Muscle of leg (tissue), 11 donors: ENCODE data around the gene UGT2B17. TPM values are rescaled to one million over a fixed set of nuclear protein-coding genes. Genes with fewer than 3 reads are reported as not detected.
"Not testable (repeated sequence)": the region's sequence is repeated elsewhere in the genome, so short reads cannot be mapped to it uniquely, and the experiment has no call there.

Experiments used
- DNase-seq: peaks from one replicate; pipeline ENCODE4 v3.0.0; 2013
- H3K27ac ChIP-seq: one replicate; pipeline ENCODE4 v1.5.1; 2013; ENCODE audit warnings: mild to moderate bottlenecking, low read length, control low read depth
- H3K27me3 ChIP-seq: one replicate; pipeline ENCODE4 v1.6.1; 2013; ENCODE audit warnings: low read length; ENCODE audit not compliant: control insufficient read depth, insufficient read depth
- H3K36me3 ChIP-seq: one replicate; pipeline ENCODE4 v1.6.1; 2013; ENCODE audit warnings: low read length; ENCODE audit not compliant: control insufficient read depth, insufficient read depth
- H3K4me1 ChIP-seq: one replicate; pipeline ENCODE4 v1.6.1; 2013; ENCODE audit warnings: low read length; ENCODE audit not compliant: control insufficient read depth, insufficient read depth
- H3K4me3 ChIP-seq: one replicate; pipeline ENCODE4 v1.5.1; 2013; ENCODE audit warnings: low read length, control low read depth
- H3K9me3 ChIP-seq: replicated peaks from 2 replicates; pipeline ENCODE4 v1.6.1; 2013; ENCODE audit warnings: low read depth, low read length; ENCODE audit not compliant: control insufficient read depth
- WGBS: methylation state at CpG from one replicate; pipeline ENCODE4 v1.1.5; 2013; ENCODE audit warnings: missing lambda C conversion rate; ENCODE audit not compliant: insufficient coverage; 5-methylcytosine and 5-hydroxymethylcytosine counted together
- polyA plus RNA-seq, 8 donors: library from polyadenylated mRNA; unstranded; fragments of 120-200 nt; gene quantifications; one replicate each; pipeline versions ENCODE4 v1.2.1 to v1.2.3, GENCODE V29; 2013; ENCODE audit warnings: inconsistent platforms in 1 of 8, low replicate concordance in 1 of 8; ENCODE audit not compliant: insufficient read length in 8 of 8, insufficient read depth in 1 of 8
- total RNA-seq: library from RNA; stranded (reverse); fragments of 120-200 nt; gene quantifications from one replicate; pipeline ENCODE4 v1.2.4, GENCODE V29; 2013

UGT2B17 gene
- total and polyA plus RNA-seq, 9 donors: 0.28 to 11.1 (median 2.7) TPM; not detected in 6

- Histone ChIP-seq H3K36me3 (no peaks in the 10 kb centered on the region), H3K9me3 (no peaks in the 10 kb centered on the region), H3K4me1 (no peaks in the 10 kb centered on the region), H3K27me3 (no peaks in the 10 kb centered on the region), H3K27ac (no peak overlapping the region), H3K4me3 (no peak overlapping the region)
- no peak for DNase-seq
- 88% methylated on average over 3 of the region's 4 CpGs for WGBS
Measured at GRCh38 chr4:68593112-68593511, 17.0 kb upstream of the UGT2B17 start.

- Histone ChIP-seq H3K27ac (no peak overlapping the region), H3K9me3 (no peaks in the 10 kb centered on the region), H3K4me1 (no peaks in the 10 kb centered on the region), H3K27me3 (no peaks in the 10 kb centered on the region), H3K36me3 (no peaks in the 10 kb centered on the region), H3K4me3 (no peak overlapping the region)
- no peak for DNase-seq
- no CpG with 5 or more reads among the region's 1 CpG for WGBS
Measured at GRCh38 chr4:68592673-68593072, 16.6 kb upstream of the UGT2B17 start.

- DNase-seq: no peak
- WGBS: no CpG with 5 or more reads among the region's 1 CpG
- H3K9me3 ChIP-seq: no peaks in the 10 kb centered on the region
- no peaks in the 10 kb centered on the region for H3K27me3 ChIP-seq
- no peak overlapping the region for H3K27ac ChIP-seq
- H3K4me1 ChIP-seq: no peaks in the 10 kb centered on the region
- no peak overlapping the region for H3K4me3 ChIP-seq
- H3K36me3 ChIP-seq: no peaks in the 10 kb centered on the region
Measured at GRCh38 chr4:68591204-68591603, 15.1 kb upstream of the UGT2B17 start.

- no peaks in the 10 kb centered on the region for H3K36me3 ChIP-seq
- H3K9me3 ChIP-seq: no peaks in the 10 kb centered on the region
- no peak overlapping the region for H3K4me3 ChIP-seq
- no peaks in the 10 kb centered on the region for H3K4me1 ChIP-seq
- DNase-seq: no peak
- H3K27ac ChIP-seq: no peak overlapping the region
- H3K27me3 ChIP-seq: no peaks in the 10 kb centered on the region
Measured at GRCh38 chr4:68589790-68590189, 13.7 kb upstream of the UGT2B17 start.

GRCh38 chr4:68582339-68582717, 6.2 kb upstream of the UGT2B17 start:
- 80% methylated on average over 1 of the region's 4 CpGs for WGBS
- no peaks in the 10 kb centered on the region for H3K9me3 ChIP-seq
- no peak for DNase-seq

GRCh38 chr4:68581383-68582338, 5.5 kb upstream of the UGT2B17 start:
- 78% methylated on average over 6 of the region's 6 CpGs for WGBS
- no peaks in the 10 kb centered on the region for H3K27me3 ChIP-seq

More at GRCh38 chr4:68582339-68582717, 6.2 kb upstream of the UGT2B17 start:
- H3K27me3 ChIP-seq: no peaks in the 10 kb centered on the region
- H3K27ac ChIP-seq: no peak overlapping the region
- H3K36me3 ChIP-seq: no peaks in the 10 kb centered on the region
- no peaks in the 10 kb centered on the region for H3K4me1 ChIP-seq
- no peak overlapping the region for H3K4me3 ChIP-seq

GRCh38 chr4:68577590-68577989, 1.5 kb upstream of the UGT2B17 start:
- 60% methylated on average over 1 of the region's 3 CpGs for WGBS

More at GRCh38 chr4:68581383-68582338, 5.5 kb upstream of the UGT2B17 start:
- H3K36me3 ChIP-seq: no peaks in the 10 kb centered on the region
- DNase-seq: no peak
- H3K9me3 ChIP-seq: no peaks in the 10 kb centered on the region
- H3K4me1 ChIP-seq: no peaks in the 10 kb centered on the region
- H3K4me3 ChIP-seq: no peak overlapping the region
- H3K27ac ChIP-seq: no peak overlapping the region

GRCh38 chr4:68575636-68576035, 486 bp downstream of the UGT2B17 start:
- not testable (repeated sequence) for H3K4me3 ChIP-seq, H3K27me3 ChIP-seq, DNase-seq, H3K36me3 ChIP-seq, H3K9me3 ChIP-seq, H3K4me1 ChIP-seq, H3K27ac ChIP-seq
- 84% methylated on average over 4 of the region's 5 CpGs for WGBS

More at GRCh38 chr4:68577590-68577989, 1.5 kb upstream of the UGT2B17 start:
- H3K27ac ChIP-seq: no peak overlapping the region
- H3K4me1 ChIP-seq: no peaks in the 10 kb centered on the region
- DNase-seq: no peak
- no peaks in the 10 kb centered on the region for H3K27me3 ChIP-seq
- H3K36me3 ChIP-seq: no peaks in the 10 kb centered on the region
- no peaks in the 10 kb centered on the region for H3K9me3 ChIP-seq
- H3K4me3 ChIP-seq: no peak overlapping the region

GRCh38 chr4:68575081-68575480, 1.0 kb downstream of the UGT2B17 start:
- WGBS: no CpG with 5 or more reads among the region's 1 CpG

GRCh38 chr4:68572653-68573170, 3.4 kb downstream of the UGT2B17 start:
- no peaks in the 10 kb centered on the region for H3K4me1 ChIP-seq
- no peak for DNase-seq
- WGBS: 100% methylated on average over 1 of the region's 3 CpGs
- H3K27me3 ChIP-seq: no peaks in the 10 kb centered on the region
- no peaks in the 10 kb centered on the region for H3K36me3 ChIP-seq
- no peak overlapping the region for H3K4me3 ChIP-seq
- no peaks in the 10 kb centered on the region for H3K9me3 ChIP-seq
- no peak overlapping the region for H3K27ac ChIP-seq

More at GRCh38 chr4:68575081-68575480, 1.0 kb downstream of the UGT2B17 start:
- Histone ChIP-seq H3K27ac (no peak overlapping the region), H3K9me3 (no peaks in the 10 kb centered on the region), H3K36me3 (no peaks in the 10 kb centered on the region), H3K4me3 (no peak overlapping the region), H3K4me1 (no peaks in the 10 kb centered on the region), H3K27me3 (no peaks in the 10 kb centered on the region)
- DNase-seq: no peak
